K562 (cell line): ENCODE measurements around the gene TRIP10. TPM values are rescaled to one million over a fixed set of nuclear protein-coding genes. Genes with fewer than 3 reads are reported as not detected.

Source experiments
- ARHGAP35 ChIP-seq: fragments of 450-650 bp; IDR thresholded peaks from 2 replicates; pipeline ENCODE4 v1.6.1; 2018; ENCODE audit not compliant: partially characterized antibody
- EP400 ChIP-seq: fragments of 450-650 bp; IDR thresholded peaks from 2 replicates; pipeline ENCODE4 v1.6.1; 2017; ENCODE audit warnings: antibody characterized with exemption, mild to moderate bottlenecking, moderate library complexity
- ETV6 ChIP-seq, 3 experiments: fragments of 150-350 bp in 1 of 3; sonication (generic) in 1 of 3; formaldehyde crosslinking in 1 of 3; IDR thresholded peaks; 2 replicates each; pipeline versions ENCODE4 v1.6.1 to v1.8.0; 2014 to 2022; ENCODE audit warnings: borderline replicate concordance in 2 of 3, low read depth in 2 of 3, antibody characterized with exemption in 1 of 3, low read length in 1 of 3, mild to moderate bottlenecking in 1 of 3, missing genetic modification reagents in 1 of 3
- FIP1L1 ChIP-seq: fragments of 200-400 bp; formaldehyde crosslinking; IDR thresholded peaks from 2 replicates; pipeline ENCODE4 v1.6.1; 2018; ENCODE audit warnings: mild to moderate bottlenecking, low read depth, low read length; ENCODE audit not compliant: poor library complexity, severe bottlenecking
- FUS ChIP-seq: fragments of 200-400 bp; formaldehyde crosslinking; optimal IDR thresholded peaks from 2 replicates; pipeline ENCODE3; 2017; ENCODE audit warnings: low read depth, low read length
- KAT7 ChIP-seq: sonication (generic); formaldehyde crosslinking; IDR thresholded peaks from 2 replicates; pipeline ENCODE4 v1.8.0; 2022; ENCODE audit warnings: missing genetic modification reagents, mild to moderate bottlenecking, borderline replicate concordance
- NFIX ChIP-seq: fragments of 250-450 bp; sonication (Bioruptor Pico); IDR thresholded peaks from 2 replicates; pipeline ENCODE4 v1.4.0; 2020; ENCODE audit warnings: low read depth, mild to moderate bottlenecking, moderate library complexity
- NFXL1 ChIP-seq: fragments of 450-650 bp; formaldehyde crosslinking; IDR thresholded peaks from 2 replicates; pipeline ENCODE4 v1.4.0; 2021; ENCODE audit warnings: mild to moderate bottlenecking
- PHB2 ChIP-seq: fragments of 450-650 bp; IDR thresholded peaks from 2 replicates; pipeline ENCODE4 v1.6.1; 2017; ENCODE audit warnings: low read depth
- PRPF4 ChIP-seq: fragments of 200-400 bp; formaldehyde crosslinking; IDR thresholded peaks from one replicate; pipeline ENCODE4 v1.6.1; 2017; ENCODE audit warnings: low read length, low read depth, mild to moderate bottlenecking; ENCODE audit not compliant: insufficient read depth, poor library complexity, severe bottlenecking
- RBM15 ChIP-seq: fragments of 200-400 bp; formaldehyde crosslinking; IDR thresholded peaks from 2 replicates; pipeline ENCODE4 v1.6.1; 2018; ENCODE audit warnings: mild to moderate bottlenecking, low read length, moderate library complexity; ENCODE audit not compliant: insufficient read depth
- SAFB2 ChIP-seq: fragments of 200-400 bp; formaldehyde crosslinking; IDR thresholded peaks from 2 replicates; pipeline ENCODE4 v1.6.1; 2018; ENCODE audit warnings: borderline replicate concordance, low read length, low read depth, moderate library complexity; ENCODE audit not compliant: severe bottlenecking
- SMARCE1 ChIP-seq: fragments of 450-650 bp; IDR thresholded peaks from 2 replicates; pipeline ENCODE4 v1.7.1; 2016; ENCODE audit warnings: mild to moderate bottlenecking
- SMC3 ChIP-seq: conservative IDR thresholded peaks from 2 replicates; pipeline ENCODE4 v1.6.1; 2011; ENCODE audit warnings: low read depth, low read length, improper control_type of control experiment; ENCODE audit not compliant: insufficient read depth
- TAF9B ChIP-seq: fragments of 450-650 bp; IDR thresholded peaks from 2 replicates; pipeline ENCODE4 v1.6.1; 2018; ENCODE audit warnings: mild to moderate bottlenecking; ENCODE audit not compliant: partially characterized antibody
- ZNF347 ChIP-seq: fragments of 450-650 bp; formaldehyde crosslinking; IDR thresholded peaks from 2 replicates; pipeline ENCODE4 v1.4.0; 2020; ENCODE audit warnings: low read depth, mild to moderate bottlenecking, moderate library complexity
- ZNF57 ChIP-seq: fragments of 450-650 bp; formaldehyde crosslinking; IDR thresholded peaks from 2 replicates; pipeline ENCODE4 v1.4.0; 2020; ENCODE audit warnings: mild to moderate bottlenecking, moderate library complexity
- ZNF584 ChIP-seq: fragments of 200-800 bp; sonication (Bioruptor generic); IDR thresholded peaks from 2 replicates; pipeline ENCODE4 v1.6.1; 2016; ENCODE audit warnings: low read depth, mild to moderate bottlenecking, missing genetic modification characterization, missing compliant biosample characterization
- ZNF79 ChIP-seq: fragments of 250-450 bp; sonication (Bioruptor Pico); IDR thresholded peaks from 2 replicates; pipeline ENCODE4 v1.4.0; 2020; ENCODE audit warnings: low read depth, mild to moderate bottlenecking, moderate library complexity
- polyA plus RNA-seq, 8 experiments: library from polyadenylated mRNA; depleted of rRNA in 4 of 8; stranded (reverse) in 5 of 8; unstranded in 3 of 8; fragments of >200 nt; fragmentation: Nextera tagmentation in 2 of 8; fragmentation: Illumina TruSeq in 1 of 8; extraction: Ambion mirVana in 2 of 8; extraction: Trizol in 1 of 8; gene quantifications; 2 replicates each; pipeline versions ENCODE4 v1.2.1 to v1.2.3, GENCODE V29; 2011 to 2014; ENCODE audit warnings: inconsistent platforms in 1 of 8, missing spikeins in 1 of 8
- total RNA-seq, 7 experiments: library from RNA; depleted of rRNA in 6 of 7; stranded (reverse); fragments of >200 nt in 6 of 7; fragmentation: Illumina TruSeq in 2 of 7; extraction: Trizol in 2 of 7; gene quantifications; 2 replicates each; pipeline versions ENCODE4 v1.2.1 to v1.2.3, GENCODE V29; 2011 to 2021; ENCODE audit warnings: low replicate concordance in 1 of 7
- TF ChIP-seq, protein P1 (sequence below): fragments of 250-450 bp; sonication (Bioruptor Pico); IDR thresholded peaks from 2 replicates; pipeline ENCODE4 v1.4.0; 2020; ENCODE audit warnings: borderline replicate concordance
- TF ChIP-seq, protein P2 (sequence below): fragments of 200-800 bp; sonication (Bioruptor generic); IDR thresholded peaks from 2 replicates; pipeline ENCODE4 v1.6.1; 2017; ENCODE audit warnings: missing genetic modification characterization, missing compliant biosample characterization
- TF ChIP-seq, protein P3 (sequence below), 2 experiments: fragments of 450-650 bp; IDR thresholded peaks; 2 replicates each; pipeline ENCODE4 v1.6.1; 2016

TRIP10 gene
- total and polyA plus RNA-seq, 9 of the 15 experiments (the other 6 are each of a cell fraction or from before 2014, with no cell fraction given), result 1.2 to 66.8 (median 36.1) TPM

DNA sequence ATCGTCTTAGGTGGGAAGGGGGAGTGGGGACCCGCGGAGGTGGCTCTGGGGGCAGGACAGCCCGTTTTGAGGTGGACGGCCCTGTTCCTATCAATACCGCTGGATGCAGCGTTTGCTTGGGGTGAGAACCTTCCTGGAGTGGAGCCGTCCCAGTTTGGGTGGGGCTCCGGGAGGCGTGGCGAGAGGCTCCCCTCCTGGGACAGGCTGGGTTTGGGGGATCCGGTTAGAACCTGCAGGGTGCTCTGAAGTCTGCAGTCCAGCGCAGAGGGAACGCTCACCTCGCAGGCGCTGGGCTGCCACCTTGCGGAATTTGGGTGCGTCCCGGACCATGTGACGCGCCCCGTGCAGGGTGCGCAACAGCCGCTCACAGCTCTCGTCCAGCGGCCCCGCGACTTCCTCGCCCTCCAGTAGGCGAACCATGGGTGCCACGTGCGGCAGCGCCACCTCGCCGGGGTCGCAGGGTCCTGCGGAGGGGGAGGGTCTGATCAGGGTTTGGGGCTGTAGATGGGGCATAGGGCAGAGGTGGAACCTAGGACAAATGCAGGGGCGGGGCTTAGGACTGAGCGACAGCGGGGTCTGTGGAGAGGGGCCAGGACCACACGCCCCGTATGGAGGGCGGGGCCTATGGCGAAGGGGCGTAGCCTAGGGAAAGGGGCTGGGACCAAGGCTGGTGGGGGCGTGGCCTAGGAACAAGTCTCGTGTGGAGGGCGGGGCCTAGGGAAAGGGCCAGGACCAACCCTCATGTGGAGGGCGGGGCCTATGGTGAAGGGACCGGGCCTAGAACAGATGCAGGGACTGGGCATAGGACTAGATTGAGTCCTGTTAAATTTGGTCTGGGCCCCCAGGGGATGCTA, 13.9 kb downstream of the TRIP10 start (continued):
- TF ChIP-seq, protein P1, sequence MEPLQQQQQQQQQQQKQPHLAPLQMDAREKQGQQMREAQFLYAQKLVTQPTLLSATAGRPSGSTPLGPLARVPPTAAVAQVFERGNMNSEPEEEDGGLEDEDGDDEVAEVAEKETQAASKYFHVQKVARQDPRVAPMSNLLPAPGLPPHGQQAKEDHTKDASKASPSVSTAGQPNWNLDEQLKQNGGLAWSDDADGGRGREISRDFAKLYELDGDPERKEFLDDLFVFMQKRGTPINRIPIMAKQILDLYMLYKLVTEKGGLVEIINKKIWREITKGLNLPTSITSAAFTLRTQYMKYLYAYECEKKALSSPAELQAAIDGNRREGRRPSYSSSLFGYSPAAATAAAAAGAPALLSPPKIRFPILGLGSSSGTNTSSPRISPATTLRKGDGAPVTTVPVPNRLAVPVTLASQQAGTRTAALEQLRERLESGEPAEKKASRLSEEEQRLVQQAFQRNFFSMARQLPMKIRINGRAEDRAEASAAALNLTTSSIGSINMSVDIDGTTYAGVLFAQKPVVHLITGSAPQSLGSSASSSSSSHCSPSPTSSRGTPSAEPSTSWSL (CRISPR knock-in tag), result no peak
- TF ChIP-seq ZNF584 (CRISPR knock-in tag), result no peak
- no peak for TF ChIP-seq TAF9B
- TF ChIP-seq KAT7, result peak; percentile 81; the same call in 1 of the 2 replicates
- no peak for TF ChIP-seq PHB2
- TF ChIP-seq PRPF4, result no peak
- TF ChIP-seq, protein P2, sequence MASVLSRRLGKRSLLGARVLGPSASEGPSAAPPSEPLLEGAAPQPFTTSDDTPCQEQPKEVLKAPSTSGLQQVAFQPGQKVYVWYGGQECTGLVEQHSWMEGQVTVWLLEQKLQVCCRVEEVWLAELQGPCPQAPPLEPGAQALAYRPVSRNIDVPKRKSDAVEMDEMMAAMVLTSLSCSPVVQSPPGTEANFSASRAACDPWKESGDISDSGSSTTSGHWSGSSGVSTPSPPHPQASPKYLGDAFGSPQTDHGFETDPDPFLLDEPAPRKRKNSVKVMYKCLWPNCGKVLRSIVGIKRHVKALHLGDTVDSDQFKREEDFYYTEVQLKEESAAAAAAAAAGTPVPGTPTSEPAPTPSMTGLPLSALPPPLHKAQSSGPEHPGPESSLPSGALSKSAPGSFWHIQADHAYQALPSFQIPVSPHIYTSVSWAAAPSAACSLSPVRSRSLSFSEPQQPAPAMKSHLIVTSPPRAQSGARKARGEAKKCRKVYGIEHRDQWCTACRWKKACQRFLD, result peak; percentile 61; the same call in 1 of the 2 replicates
- peak; percentile 57 for TF ChIP-seq SMC3
- TF ChIP-seq SAFB2, result no peak
- TF ChIP-seq, protein P3, sequence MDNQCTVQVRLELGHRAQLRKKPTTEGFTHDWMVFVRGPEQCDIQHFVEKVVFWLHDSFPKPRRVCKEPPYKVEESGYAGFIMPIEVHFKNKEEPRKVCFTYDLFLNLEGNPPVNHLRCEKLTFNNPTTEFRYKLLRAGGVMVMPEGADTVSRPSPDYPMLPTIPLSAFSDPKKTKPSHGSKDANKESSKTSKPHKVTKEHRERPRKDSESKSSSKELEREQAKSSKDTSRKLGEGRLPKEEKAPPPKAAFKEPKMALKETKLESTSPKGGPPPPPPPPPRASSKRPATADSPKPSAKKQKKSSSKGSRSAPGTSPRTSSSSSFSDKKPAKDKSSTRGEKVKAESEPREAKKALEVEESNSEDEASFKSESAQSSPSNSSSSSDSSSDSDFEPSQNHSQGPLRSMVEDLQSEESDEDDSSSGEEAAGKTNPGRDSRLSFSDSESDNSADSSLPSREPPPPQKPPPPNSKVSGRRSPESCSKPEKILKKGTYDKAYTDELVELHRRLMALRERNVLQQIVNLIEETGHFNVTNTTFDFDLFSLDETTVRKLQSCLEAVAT (IDR thresholded peaks at IDR 0.05), result peak in 1 of 2 experiments; percentile 18; a peak in 1 of 4 replicates
- peak; percentile 53; the same call in 1 of the 2 replicates for TF ChIP-seq SMARCE1
- no peak for TF ChIP-seq ZNF79 (CRISPR knock-in tag)
- TF ChIP-seq FIP1L1, result peak; percentile 68
- no peak for TF ChIP-seq ETV6 (IDR thresholded peaks at IDR 0.05; ENCODE audit: borderline replicate concordance in 1 of 2, low read depth in 2 of 2, low read length in 1 of 2)
- TF ChIP-seq ETV6 (CRISPR knock-in tag; IDR thresholded peaks at IDR 0.05; ENCODE audit: borderline replicate concordance), result no peak
- TF ChIP-seq RBM15, result no peak
- TF ChIP-seq EP400, result peak; percentile 98
- 0 out of 2 replicates have a peak, but pooled peaks have one; percentile 8 for TF ChIP-seq NFXL1 (CRISPR knock-in tag)
- TF ChIP-seq ZNF57, result no peak
- no peak for TF ChIP-seq NFIX (CRISPR knock-in tag)
- no peak for TF ChIP-seq ARHGAP35
- TF ChIP-seq ZNF347, result no peak
- TF ChIP-seq FUS, result no peak
